GM18511 (cell line): ENCODE data around the gene GRM5.

Experiments
- ATAC-seq: cut with Tn5 transposase; IDR thresholded peaks from one replicate; pipeline ENCODE4 v1.9.1; 2021; ENCODE audit warnings: mild to moderate bottlenecking, moderate library complexity; ENCODE audit not compliant: unreplicated experiment

Gene GRM5

GRCh38 chr11:88454881-88455280, 610.9 kb downstream of the GRM5 start:
- ATAC-seq = no peak
